Cardiac fibroblast (primary cell): ENCODE measurements around the gene KCNH8.

Experiments
- DNase-seq, 2 donors: peaks; one replicate each; pipeline versions ENCODE4 v3.0.0 to v3.0.0-alpha.2; 2010; ENCODE audit warnings: low read depth in 2 of 2
- H3K4me3 ChIP-seq, 2 donors: replicated peaks in 1 of 2; 1 replicate in 1 of 2; 2 replicates in 1 of 2; pipeline ENCODE4 v1.5.1; 2011; ENCODE audit warnings: low read depth in 2 of 2, low read length in 2 of 2, mild to moderate bottlenecking in 2 of 2, moderate library complexity in 1 of 2
- CTCF ChIP-seq: IDR thresholded peaks from one replicate; pipeline ENCODE4 v1.5.1; 2011; ENCODE audit warnings: low read depth, mild to moderate bottlenecking, low read length, inconsistent platforms

Gene KCNH8

GRCh38 chr3:19173945-19174344 is 25.6 kb downstream of the KCNH8 start:
- no peak for DNase-seq
- no peak overlapping the region for H3K4me3 ChIP-seq
- TF ChIP-seq CTCF, result no peak

GRCh38 chr3:19183584-19183983 is 35.3 kb downstream of the KCNH8 start:
- DNase-seq, result no peak
- no peak overlapping the region for H3K4me3 ChIP-seq
- no peak for TF ChIP-seq CTCF

- TF ChIP-seq CTCF, result no peak
- DNase-seq, result no peak
- no peak overlapping the region for H3K4me3 ChIP-seq
These were observed 41.8 kb downstream of the KCNH8 start for GRCh38 chr3:19190126-19190525.

GRCh38 chr3:19190602-19191001 is 42.3 kb downstream of the KCNH8 start:
- no peak for TF ChIP-seq CTCF
- no peak for DNase-seq

GRCh38 chr3:19199131-19199530 is 50.8 kb downstream of the KCNH8 start:
- H3K4me3 ChIP-seq, result no peak overlapping the region
- DNase-seq, result no peak
- TF ChIP-seq CTCF, result no peak

More at GRCh38 chr3:19190602-19191001, 42.3 kb downstream of the KCNH8 start:
- no peak overlapping the region for H3K4me3 ChIP-seq

- no peak for TF ChIP-seq CTCF
- DNase-seq, result no peak
- no peak overlapping the region for H3K4me3 ChIP-seq
These were observed 54.0 kb downstream of the KCNH8 start for GRCh38 chr3:19202303-19202702.

- H3K4me3 ChIP-seq, result no peak overlapping the region
- no peak for DNase-seq
- no peak for TF ChIP-seq CTCF
These were observed 54.4 kb downstream of the KCNH8 start for GRCh38 chr3:19202754-19203153.
